Measurements from ENCODE around the gene ARMC9. TPM values are rescaled to one million over a fixed set of nuclear protein-coding genes. Genes with fewer than 3 reads are reported as not detected.

Gene ARMC9
- total and polyA plus RNA-seq, 2 donors (not counting 3 experiments of a cell fraction or from before 2014, with no cell fraction given) = 16.4 to 24.2 TPM

GRCh38 chr2:231325826-231326225 is 127.4 kb downstream of the ARMC9 start:
- DNase-seq (ENCODE audit: low read depth, low spot score) = no peak
- intact Hi-C loops (cut with micrococcal nuclease) = no loop called here
- dilution Hi-C loops (cut with MboI; ENCODE audit: extremely low pct_ligation_motif_present, low sequenced_read_pairs) = no loop called here
- Histone ChIP-seq H3K9me3 (replicated peaks; ENCODE audit: control insufficient read depth, insufficient read depth, low read length) (no peaks in the 10 kb centered on the region), H3K27me3 (ENCODE audit: control insufficient read depth in 2 of 2, insufficient read depth in 2 of 2, low read length in 2 of 2) (no peaks in the 10 kb centered on the region), H3K4me1 (ENCODE audit: control insufficient read depth, extremely low read depth, insufficient read depth, low read length) (no peaks in the 10 kb centered on the region), H3K9ac (replicated peaks; ENCODE audit: extremely low read depth, insufficient read depth, low read length) (no peak overlapping the region), H3K36me3 (ENCODE audit: control insufficient read depth in 2 of 2, extremely low read depth in 1 of 2, insufficient read depth in 2 of 2, low read length in 2 of 2) (no peaks in the 10 kb centered on the region), H3K9me1 (replicated peaks; ENCODE audit: control insufficient read depth, extremely low read depth, insufficient read depth, low read length) (no peaks in the 10 kb centered on the region), H3K79me2 (ENCODE audit: control insufficient read depth, insufficient read depth, low read length) (no peaks in the 10 kb centered on the region), H3K4me3 (replicated peaks in 1 of 3; ENCODE audit: insufficient read depth in 1 of 3, low read depth in 1 of 3, low read length in 3 of 3) (no peak overlapping the region), H2AFZ (ENCODE audit: low read depth, low read length) (no peak overlapping the region), H3K4me2 (ENCODE audit: insufficient read depth, low read length) (no peak overlapping the region), H4K20me1 (replicated peaks; ENCODE audit: control insufficient read depth, extremely low read depth, insufficient read depth, low read length) (no peaks in the 10 kb centered on the region), H3K27ac (ENCODE audit: insufficient read depth, low read depth, low read length) (no peak overlapping the region)
- TF ChIP-seq POLR2A (IDR thresholded peaks at IDR 0.05; ENCODE audit: low read depth, low read length) (no peak), GATA2 (IDR thresholded peaks at IDR 0.05; ENCODE audit: insufficient read depth, insufficient read length, low read depth, low read length) (no peak)
- FAIRE-seq = no peak
- ChIA-PET CTCF (interaction anchor here (1.2 to 1.6 kb wide), 3 partner anchors 8 to 29 kb away, joined by 3 read pairs; no protein-coding TSS in a partner anchor), POLR2A (no interaction called here)
- no TSS peak for BruUV-seq (replicated peaks)

GRCh38 chr2:231326404-231326803 is 128.0 kb downstream of the ARMC9 start:
- POLR2A ChIA-PET = no interaction called here
- Histone ChIP-seq H3K4me2 (ENCODE audit: insufficient read depth, low read length) (no peak overlapping the region), H4K20me1 (replicated peaks; ENCODE audit: control insufficient read depth, extremely low read depth, insufficient read depth, low read length) (no peaks in the 10 kb centered on the region), H2AFZ (ENCODE audit: low read depth, low read length) (no peak overlapping the region), H3K36me3 (ENCODE audit: control insufficient read depth in 2 of 2, extremely low read depth in 1 of 2, insufficient read depth in 2 of 2, low read length in 2 of 2) (no peaks in the 10 kb centered on the region), H3K9me3 (replicated peaks; ENCODE audit: control insufficient read depth, insufficient read depth, low read length) (no peaks in the 10 kb centered on the region), H3K9me1 (replicated peaks; ENCODE audit: control insufficient read depth, extremely low read depth, insufficient read depth, low read length) (no peaks in the 10 kb centered on the region), H3K9ac (replicated peaks; ENCODE audit: extremely low read depth, insufficient read depth, low read length) (no peak overlapping the region), H3K4me1 (ENCODE audit: control insufficient read depth, extremely low read depth, insufficient read depth, low read length) (no peaks in the 10 kb centered on the region), H3K4me3 (replicated peaks in 1 of 3; ENCODE audit: insufficient read depth in 1 of 3, low read depth in 1 of 3, low read length in 3 of 3) (no peak overlapping the region), H3K27me3 (ENCODE audit: control insufficient read depth in 2 of 2, insufficient read depth in 2 of 2, low read length in 2 of 2) (no peaks in the 10 kb centered on the region), H3K79me2 (ENCODE audit: control insufficient read depth, insufficient read depth, low read length) (no peaks in the 10 kb centered on the region), H3K27ac (ENCODE audit: insufficient read depth, low read depth, low read length) (no peak overlapping the region)
- intact Hi-C loops (cut with micrococcal nuclease) = no loop called here
- CTCF ChIA-PET = interaction anchor here (1.2 to 1.6 kb wide), 3 partner anchors 9 to 29 kb away, joined by 3 read pairs; no protein-coding TSS in a partner anchor
- no peak for FAIRE-seq
- no TSS peak for BruUV-seq (replicated peaks)
- TF ChIP-seq POLR2A (IDR thresholded peaks at IDR 0.05; ENCODE audit: low read depth, low read length) = no peak
- no peak for TF ChIP-seq GATA2 (IDR thresholded peaks at IDR 0.05; ENCODE audit: insufficient read depth, insufficient read length, low read depth, low read length)
- no peak for TF ChIP-seq FOS (IDR thresholded peaks at IDR 0.05; ENCODE audit: borderline replicate concordance, insufficient read depth, low read length)
- TF ChIP-seq MAX (IDR thresholded peaks at IDR 0.05; ENCODE audit: insufficient read depth, insufficient read length) = no peak
- no peak for TF ChIP-seq POLR2AphosphoS5 (IDR thresholded peaks at IDR 0.05; ENCODE audit: insufficient read depth, low read depth, low read length)
- no peak for TF ChIP-seq MYC (IDR thresholded peaks at IDR 0.05; ENCODE audit: low read depth, low read length)
- TF ChIP-seq CTCF (IDR thresholded peaks at IDR 0.05; ENCODE audit: extremely low read depth in 1 of 2, insufficient read depth in 1 of 2, low read depth in 1 of 2, low read length in 2 of 2) = no peak
- TF ChIP-seq EZH2 (IDR thresholded peaks at IDR 0.05; ENCODE audit: borderline replicate concordance, low read depth, low read length, severe bottlenecking) = no peak
- TF ChIP-seq JUN (IDR thresholded peaks at IDR 0.05; ENCODE audit: borderline replicate concordance, insufficient read depth, insufficient read length, low read depth) = no peak
- no peak for DNase-seq (ENCODE audit: low read depth, low spot score)
- dilution Hi-C loops (cut with MboI; ENCODE audit: extremely low pct_ligation_motif_present, low sequenced_read_pairs) = no loop called here

Data from endothelial cell of umbilical vein (primary cell).